Lower lobe of right lung (tissue), 2 donors: ENCODE results near the gene SPINK9. TPM values are rescaled to one million over a fixed set of nuclear protein-coding genes. Genes with fewer than 3 reads are reported as not detected.

ENCODE experiments used
- ATAC-seq, 2 donors: fragments of 200-7000 bp; cut with Tn5 transposase; one replicate each; pipeline ENCODE4 v1.9.1; 2020 to 2022; ENCODE audit warnings: mild to moderate bottlenecking in 2 of 2, moderate library complexity in 2 of 2
- DNase-seq: peaks from one replicate; pipeline ENCODE4 v3.0.0-alpha.2; 2020
- H3K27ac ChIP-seq: fragments of 200-600 bp; one replicate; pipeline ENCODE4 v1.8.0; 2022
- H3K27me3 ChIP-seq: fragments of 200-600 bp; one replicate; pipeline ENCODE4 v1.8.0; 2022; ENCODE audit warnings: low read depth
- H3K36me3 ChIP-seq: fragments of 200-600 bp; one replicate; pipeline ENCODE4 v1.8.0; 2022; ENCODE audit warnings: mild to moderate bottlenecking
- H3K4me1 ChIP-seq: fragments of 200-600 bp; one replicate; pipeline ENCODE4 v1.8.0; 2022
- H3K4me3 ChIP-seq: fragments of 200-600 bp; one replicate; pipeline ENCODE4 v1.8.0; 2022; ENCODE audit warnings: mild to moderate bottlenecking
- H3K9me3 ChIP-seq: fragments of 200-600 bp; one replicate; pipeline ENCODE4 v1.8.0; 2022
- intact Hi-C: fragments of 100-400 bp; cut with DNase I; formaldehyde crosslinking; loops from one replicate; pipeline ENCODE4 v1.11.0; 2022
- total RNA-seq: library from RNA; stranded (reverse); fragmentation: NEBNext Ultra II Directional; extraction: Animal tissue kit (Norgen Biotek cat#: 25700); gene quantifications from one replicate; pipeline ENCODE4 v1.2.1, GENCODE V29; 2021
- TF ChIP-seq, protein P1 (sequence below): fragments of 200-600 bp; IDR thresholded peaks from one replicate; pipeline ENCODE4 v1.8.0; 2022; ENCODE audit warnings: antibody characterized with exemption, mild to moderate bottlenecking
- donor health status: DM: no; HTN: yes; CAD: no; lungs with severe emphysema.

Gene SPINK9
- total RNA-seq, 1 donor from 2014 or later = not detected

DNA sequence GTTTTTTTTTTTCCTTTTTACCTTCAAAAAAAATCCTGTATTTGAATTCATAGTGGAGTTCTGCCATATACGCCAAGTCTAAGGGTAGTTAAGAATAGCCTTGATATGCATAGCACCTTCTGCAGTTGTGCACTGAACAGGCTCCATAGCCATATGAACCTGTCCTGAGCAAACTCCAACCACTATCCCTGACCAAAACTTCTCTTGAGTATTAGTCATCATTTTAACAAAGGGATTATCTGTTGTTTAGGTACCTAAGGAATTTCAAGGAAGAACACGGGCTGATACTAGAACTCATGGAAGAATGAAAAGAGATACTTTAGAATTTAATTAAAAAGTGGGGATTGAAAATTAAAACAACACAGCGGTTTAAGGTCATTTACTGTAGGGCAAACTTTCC, 46.5 kb downstream of the SPINK9 start:
- no peaks in the 10 kb centered on the region for H3K9me3 ChIP-seq
- DNase-seq (no peak), ATAC-seq (no peak)
- TF ChIP-seq, protein P1, sequence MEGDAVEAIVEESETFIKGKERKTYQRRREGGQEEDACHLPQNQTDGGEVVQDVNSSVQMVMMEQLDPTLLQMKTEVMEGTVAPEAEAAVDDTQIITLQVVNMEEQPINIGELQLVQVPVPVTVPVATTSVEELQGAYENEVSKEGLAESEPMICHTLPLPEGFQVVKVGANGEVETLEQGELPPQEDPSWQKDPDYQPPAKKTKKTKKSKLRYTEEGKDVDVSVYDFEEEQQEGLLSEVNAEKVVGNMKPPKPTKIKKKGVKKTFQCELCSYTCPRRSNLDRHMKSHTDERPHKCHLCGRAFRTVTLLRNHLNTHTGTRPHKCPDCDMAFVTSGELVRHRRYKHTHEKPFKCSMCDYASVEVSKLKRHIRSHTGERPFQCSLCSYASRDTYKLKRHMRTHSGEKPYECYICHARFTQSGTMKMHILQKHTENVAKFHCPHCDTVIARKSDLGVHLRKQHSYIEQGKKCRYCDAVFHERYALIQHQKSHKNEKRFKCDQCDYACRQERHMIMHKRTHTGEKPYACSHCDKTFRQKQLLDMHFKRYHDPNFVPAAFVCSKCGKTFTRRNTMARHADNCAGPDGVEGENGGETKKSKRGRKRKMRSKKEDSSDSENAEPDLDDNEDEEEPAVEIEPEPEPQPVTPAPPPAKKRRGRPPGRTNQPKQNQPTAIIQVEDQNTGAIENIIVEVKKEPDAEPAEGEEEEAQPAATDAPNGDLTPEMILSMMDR = no peak
- no peak overlapping the region for H3K27ac ChIP-seq
- intact Hi-C loops = no loop called here
- H3K4me1 ChIP-seq = peaks cover 29% of the 10 kb centered on the region
- H3K36me3 ChIP-seq = peaks cover under 1% of the 10 kb centered on the region
- H3K27me3 ChIP-seq = no peaks in the 10 kb centered on the region
- H3K4me3 ChIP-seq = peak overlapping the region; percentile 78

DNA sequence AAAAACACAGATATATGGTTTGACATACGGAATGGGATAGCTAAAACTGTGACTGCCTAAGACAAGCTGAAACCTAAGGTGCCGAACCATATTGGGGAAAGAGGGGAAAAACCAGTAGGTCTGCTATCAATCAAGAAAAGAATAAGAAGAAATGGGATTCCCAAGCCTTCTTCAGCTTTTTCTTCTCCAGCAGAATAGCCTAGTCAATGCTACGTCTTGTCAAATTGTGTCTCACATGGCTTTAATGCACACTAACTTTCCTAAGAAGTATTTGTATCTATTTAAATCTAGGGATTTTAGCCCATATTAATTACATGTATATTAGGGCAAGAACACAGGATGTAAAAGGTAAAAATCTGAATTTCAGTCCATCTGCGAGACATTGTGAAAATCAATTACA, 47.6 kb downstream of the SPINK9 start:
- Histone ChIP-seq H3K4me3 (peak overlapping the region; percentile 78), H3K36me3 (peaks cover 10% of the 10 kb centered on the region), H3K27me3 (no peaks in the 10 kb centered on the region), H3K9me3 (no peaks in the 10 kb centered on the region), H3K27ac (peak overlapping the region; percentile 97), H3K4me1 (peaks cover 34% of the 10 kb centered on the region)
- DNase-seq = no peak
- TF ChIP-seq, protein P1 = no peak
- ATAC-seq = no peak
- intact Hi-C loops = no loop called here

DNA sequence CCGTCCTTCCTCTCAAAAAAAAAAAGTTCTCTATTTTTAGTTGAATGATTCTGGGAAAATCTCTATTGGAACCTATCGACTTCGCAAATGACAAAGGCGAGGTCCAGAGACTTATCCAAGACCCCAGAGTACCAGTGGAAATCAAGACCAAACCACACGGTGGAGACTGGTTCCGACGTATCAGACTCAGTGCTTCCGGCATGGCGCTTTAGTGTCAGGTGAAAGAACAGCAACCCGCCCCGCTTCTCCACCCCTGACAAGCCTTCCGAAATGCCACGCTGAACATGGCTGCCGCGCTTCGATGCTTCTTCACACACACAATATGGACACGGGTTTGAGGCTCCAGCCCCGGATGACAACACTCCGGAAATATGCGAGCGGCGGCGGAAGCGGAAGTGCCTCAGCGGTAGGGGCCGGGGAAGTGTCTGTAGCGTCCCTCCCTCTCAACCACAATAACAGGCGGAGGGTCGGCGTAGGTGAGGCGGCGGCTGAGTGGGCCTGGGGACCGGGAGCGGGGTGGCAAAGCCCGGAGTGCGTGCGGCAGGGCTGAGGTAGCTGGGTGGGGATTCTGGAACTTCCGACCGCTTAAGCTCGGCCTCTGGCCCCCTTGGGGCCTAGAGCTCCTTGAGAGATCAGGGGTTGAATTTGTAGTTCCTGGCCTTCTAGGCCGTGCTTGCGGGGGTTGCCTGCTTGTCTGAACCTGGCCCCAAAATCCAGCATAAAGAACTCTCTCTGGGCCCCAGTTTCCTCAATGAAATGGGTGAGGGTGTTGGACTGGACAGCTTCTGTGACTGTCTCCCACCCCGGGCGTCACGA, 48.4 kb downstream of the SPINK9 start, which contains the start of gene FBXO38:
FBXO38 (plus strand) TSS at position 395 of the 816 bp plus-strand sequence. CDS start 10,819 bp downstream, outside the sequence.
- ATAC-seq (peak; percentile 97 to 99), DNase-seq (peak; percentile 97)
- no peaks in the 10 kb centered on the region for H3K9me3 ChIP-seq
- peaks cover 10% of the 10 kb centered on the region for H3K36me3 ChIP-seq
- intact Hi-C loops = no loop called here
- H3K27me3 ChIP-seq = no peaks in the 10 kb centered on the region
- TF ChIP-seq, protein P1 = no peak
- H3K4me1 ChIP-seq = peaks cover 34% of the 10 kb centered on the region
- H3K4me3 ChIP-seq = peak within 1 kb of the TSS; percentile 78
- H3K27ac ChIP-seq = peak within 1 kb of the TSS; percentile 97

DNA sequence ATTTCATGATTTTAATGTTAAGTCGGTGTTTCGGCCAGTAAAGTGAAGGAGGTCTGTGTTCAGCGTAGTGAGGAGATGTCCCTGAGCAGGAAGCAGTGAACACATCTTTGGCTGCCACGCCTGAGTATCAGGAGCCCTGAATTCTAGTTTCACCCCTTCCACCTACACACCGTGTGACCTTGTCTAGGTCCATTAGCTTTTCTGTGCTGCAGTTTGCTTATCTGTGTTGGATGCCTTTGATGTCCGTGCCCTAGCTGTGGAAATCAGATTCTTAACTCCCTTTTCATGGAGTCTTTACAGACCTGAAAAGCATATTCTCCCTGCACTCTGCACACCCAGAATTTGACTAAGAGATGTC, 49.0 kb downstream of the SPINK9 start:
- H3K4me3 ChIP-seq = peak overlapping the region; percentile 78
- intact Hi-C loops = no loop called here
- ATAC-seq = peak; percentile 14 to 35
- H3K27me3 ChIP-seq = no peaks in the 10 kb centered on the region
- peaks cover 34% of the 10 kb centered on the region for H3K4me1 ChIP-seq
- TF ChIP-seq, protein P1 = no peak
- H3K36me3 ChIP-seq = peaks cover 10% of the 10 kb centered on the region
- no peaks in the 10 kb centered on the region for H3K9me3 ChIP-seq
- H3K27ac ChIP-seq = peak overlapping the region; percentile 97
- no peak for DNase-seq

DNA sequence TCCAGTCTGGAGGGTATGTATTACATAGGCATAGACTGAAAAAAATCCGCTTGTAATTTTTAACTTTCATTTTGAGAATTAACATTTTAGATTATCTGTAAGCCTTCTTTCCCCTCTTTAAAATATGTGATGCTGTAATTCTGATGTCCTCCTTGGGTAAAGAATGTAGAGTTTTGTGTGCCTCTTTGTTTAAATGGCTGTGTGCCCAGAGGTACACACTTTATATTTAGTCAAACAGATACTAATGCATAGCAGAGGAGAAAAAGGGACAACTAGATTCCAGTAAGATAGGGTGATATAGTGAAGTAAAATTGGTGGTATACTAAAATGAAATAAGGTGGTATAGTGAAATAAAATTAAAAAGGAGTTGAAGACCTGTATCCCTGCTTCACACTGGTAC, 49.7 kb downstream of the SPINK9 start:
- Histone ChIP-seq H3K36me3 (peaks cover 10% of the 10 kb centered on the region), H3K27ac (peak overlapping the region; percentile 97), H3K27me3 (no peaks in the 10 kb centered on the region), H3K4me1 (peaks cover 34% of the 10 kb centered on the region), H3K9me3 (no peaks in the 10 kb centered on the region), H3K4me3 (peak overlapping the region; percentile 78)
- intact Hi-C loops = no loop called here
- TF ChIP-seq, protein P1 = no peak
- ATAC-seq (no peak), DNase-seq (no peak)
